NCI-H1694 treated with DMSO at 0.1 percent for 48 hours (cell line): Measurements from ENCODE around the gene SMOC1.

ENCODE experiments used
- DNase-seq: peaks from one replicate; lab custom pipeline; 2025; lab: John Stamatoyannopoulos, UW

SMOC1 gene

DNA sequence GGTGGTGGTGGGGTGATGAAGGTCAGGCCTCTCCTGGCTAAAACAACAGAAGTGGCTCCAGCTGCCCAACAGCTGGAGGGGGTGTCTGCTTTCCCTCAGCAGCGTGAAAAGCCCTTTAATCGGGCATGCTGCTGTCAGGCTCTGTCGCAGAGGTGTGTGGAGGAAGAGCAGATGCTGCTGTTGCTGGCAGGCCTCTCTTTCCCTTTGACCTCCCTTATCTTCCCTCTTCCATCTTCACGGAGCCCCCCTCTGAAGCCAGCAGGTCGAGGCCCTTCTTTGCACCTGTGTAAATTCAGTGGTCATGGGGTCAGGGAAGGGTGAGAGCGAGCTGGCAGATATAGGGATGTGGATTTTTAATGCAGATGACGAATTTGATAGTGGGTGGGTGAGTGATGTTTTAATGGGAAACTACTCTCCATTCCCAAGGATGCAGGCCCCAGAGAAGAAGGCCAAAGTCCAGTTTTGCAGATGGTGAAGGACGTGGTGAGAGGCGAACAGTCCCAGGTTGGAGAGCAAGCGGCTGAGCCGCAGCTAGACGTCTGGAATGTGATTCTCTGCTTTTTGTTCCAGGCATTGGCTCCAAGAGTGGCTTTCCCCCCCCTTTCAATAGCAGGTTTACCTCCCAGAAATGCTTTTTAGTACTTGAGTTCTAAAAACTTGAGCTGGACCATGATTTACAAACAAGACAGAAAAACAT is 64.0 kb downstream of the SMOC1 start:
- DNase-seq: peak; percentile 18

DNA sequence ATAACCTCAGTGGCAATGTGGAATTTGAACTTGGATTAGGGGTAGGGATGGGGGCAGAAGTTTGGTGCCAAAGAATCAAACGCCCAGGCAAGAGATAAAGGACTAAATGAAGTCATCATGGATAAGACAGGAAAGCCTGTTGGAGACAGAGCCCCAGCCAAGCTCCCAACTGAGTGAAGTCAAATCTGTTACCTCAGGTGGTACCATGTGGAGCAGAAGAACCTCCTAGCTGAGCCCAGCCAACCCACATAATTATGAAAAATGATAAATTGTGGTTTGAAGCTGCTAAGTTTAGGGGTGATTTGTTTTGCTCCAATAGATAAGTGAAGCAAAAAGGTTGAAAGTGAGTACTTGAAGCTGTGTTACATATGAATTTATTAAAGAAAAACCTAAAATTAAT is 66.1 kb downstream of the SMOC1 start:
- DNase-seq: no peak

DNA sequence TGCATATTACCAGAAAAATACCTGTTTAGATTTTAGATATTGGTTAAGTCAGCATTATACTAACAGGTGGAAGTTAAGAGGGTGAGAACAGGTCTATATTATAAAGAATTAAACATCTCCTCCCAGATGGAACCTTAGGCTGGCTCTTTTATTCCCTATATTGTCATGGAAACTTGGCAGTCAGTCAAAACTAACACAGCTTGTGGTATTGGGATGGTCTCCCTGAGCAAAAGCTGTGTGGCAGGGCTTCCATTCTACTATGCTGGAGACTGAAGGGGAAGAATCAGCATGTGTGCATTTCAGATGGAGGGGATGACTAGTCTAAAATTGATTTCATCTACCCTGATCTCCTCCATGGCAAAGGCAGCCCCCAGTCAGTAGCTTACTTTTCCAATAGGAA is 66.7 kb downstream of the SMOC1 start:
- peak; percentile 95 for DNase-seq

DNA sequence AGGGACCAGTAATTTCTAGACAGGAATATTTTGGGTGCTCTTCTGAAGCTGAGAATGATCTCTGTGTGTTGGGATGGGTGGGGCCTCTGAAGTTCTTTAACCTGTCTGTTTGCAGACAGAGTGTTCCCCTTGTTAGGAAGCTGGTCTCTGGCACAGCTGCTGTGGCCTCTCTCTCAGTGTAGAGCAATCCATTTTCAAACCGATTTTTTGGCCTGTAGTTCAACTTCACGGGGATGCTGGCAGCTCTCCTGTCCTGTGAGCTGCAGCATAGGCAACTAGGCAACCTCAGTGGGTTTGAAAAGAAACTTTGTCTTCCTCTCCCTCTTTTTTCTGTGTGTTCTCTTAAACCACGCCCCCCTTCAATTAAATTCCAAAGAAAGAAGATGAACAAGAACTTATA is 69.1 kb downstream of the SMOC1 start:
- DNase-seq: no peak

DNA sequence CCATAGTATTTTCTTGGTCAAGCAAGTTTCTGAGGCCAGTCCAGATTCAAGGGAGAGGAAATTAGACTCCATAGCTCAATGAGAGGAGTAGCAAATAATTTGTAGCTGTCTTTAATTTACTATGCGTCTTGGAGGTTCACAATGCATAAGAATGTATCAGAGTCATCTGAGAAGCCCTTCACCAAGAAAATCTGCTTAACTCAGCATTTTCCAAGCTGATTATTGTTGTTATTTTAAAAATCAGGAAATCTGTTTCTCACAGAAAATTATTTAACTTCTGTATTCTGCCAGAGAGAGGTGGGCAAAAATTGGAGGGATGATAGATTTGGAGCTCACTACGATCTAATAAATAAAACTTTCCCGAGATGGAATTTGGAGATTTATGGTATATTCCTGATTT is 72.0 kb downstream of the SMOC1 start:
- no peak for DNase-seq

DNA sequence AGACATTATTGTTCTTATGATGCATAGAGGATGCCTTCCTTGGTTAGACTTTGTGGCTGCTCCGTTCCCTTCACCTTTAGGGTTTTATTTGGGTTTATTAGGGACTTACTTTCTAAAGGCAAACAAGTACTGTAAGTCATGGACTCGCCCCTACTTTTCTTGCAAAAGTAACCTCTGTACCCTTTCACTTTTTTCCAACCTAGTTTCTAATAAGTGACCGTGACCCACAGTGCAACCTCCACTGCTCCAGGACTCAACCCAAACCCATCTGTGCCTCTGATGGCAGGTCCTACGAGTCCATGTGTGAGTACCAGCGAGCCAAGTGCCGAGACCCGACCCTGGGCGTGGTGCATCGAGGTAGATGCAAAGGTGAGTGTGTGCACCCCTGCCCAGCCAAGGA is 72.7 kb downstream of the SMOC1 start:
- DNase-seq: no peak

DNA sequence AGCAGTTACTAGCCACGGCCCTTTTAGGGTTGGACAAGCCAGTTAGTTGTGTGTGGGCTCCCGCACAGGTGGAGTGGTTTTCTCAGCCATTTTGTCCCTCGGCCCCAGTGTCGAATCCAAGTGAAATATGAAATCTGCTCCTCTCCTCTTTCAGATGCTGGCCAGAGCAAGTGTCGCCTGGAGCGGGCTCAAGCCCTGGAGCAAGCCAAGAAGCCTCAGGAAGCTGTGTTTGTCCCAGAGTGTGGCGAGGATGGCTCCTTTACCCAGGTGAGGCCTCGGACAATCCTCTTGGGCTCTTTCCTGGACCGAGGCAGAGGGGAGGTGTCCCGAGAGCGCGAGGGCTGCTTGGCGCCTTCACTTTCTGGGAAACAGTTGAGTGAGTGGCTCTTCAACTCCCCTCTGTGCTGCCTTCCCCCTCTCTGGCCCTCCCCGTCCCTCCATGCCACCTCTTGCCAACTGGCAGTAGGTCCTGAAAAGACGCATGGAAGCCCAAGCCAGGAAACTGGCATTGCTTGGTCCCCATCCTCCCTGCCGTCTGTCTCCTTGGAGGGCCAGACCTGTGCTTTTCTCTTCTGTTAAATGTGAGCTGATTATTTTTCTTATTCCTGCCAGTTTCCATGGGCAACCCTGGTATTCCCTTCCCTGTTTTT is 74.2 kb downstream of the SMOC1 start:
- no peak for DNase-seq

DNA sequence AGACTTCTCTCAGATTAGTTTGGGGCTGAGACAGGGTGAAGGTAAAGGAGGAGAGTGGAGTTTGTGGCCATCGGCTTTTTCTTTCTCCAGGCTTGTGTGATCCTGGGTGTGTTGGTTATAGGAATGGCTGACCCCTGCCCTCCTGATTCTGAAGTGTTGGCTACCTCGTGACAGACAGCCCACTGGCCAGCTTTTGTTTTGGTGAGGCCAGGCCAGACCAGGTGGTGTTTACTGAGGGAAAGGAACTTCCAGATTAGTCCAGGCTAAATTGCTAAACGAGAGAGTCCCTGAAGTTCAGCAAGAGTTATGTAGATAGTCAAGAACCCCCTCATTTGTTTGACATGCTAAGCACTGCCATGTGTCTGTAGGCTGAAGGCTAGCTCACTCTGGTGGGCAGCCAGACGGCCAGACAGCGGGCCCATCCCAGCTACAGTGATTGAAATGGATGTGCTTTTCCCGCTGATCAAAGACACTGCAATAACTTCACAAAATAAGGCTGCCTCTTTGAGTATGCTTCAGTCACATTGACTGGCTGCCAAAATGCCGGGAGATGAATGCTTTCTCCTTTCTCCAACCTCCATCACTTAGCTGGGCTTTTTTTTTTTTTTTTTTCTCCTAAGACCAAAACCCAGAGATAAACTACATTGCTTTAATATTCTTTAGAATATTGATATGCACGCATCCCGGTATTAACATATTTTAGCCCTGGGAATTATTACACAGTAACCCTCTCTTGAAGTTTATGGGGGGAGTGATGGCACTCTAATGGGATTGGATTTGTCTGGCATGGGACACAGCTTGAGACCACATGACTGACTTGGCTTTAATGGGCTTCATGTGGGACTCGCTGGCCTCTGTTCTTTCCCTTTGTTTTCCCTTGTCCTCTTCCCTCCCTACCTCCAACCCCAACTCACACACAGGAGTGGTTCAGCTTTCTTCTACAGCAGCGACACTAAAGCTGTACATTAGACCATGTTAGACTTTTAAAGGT is 76.9 kb downstream of the SMOC1 start:
- DNase-seq: no peak

DNA sequence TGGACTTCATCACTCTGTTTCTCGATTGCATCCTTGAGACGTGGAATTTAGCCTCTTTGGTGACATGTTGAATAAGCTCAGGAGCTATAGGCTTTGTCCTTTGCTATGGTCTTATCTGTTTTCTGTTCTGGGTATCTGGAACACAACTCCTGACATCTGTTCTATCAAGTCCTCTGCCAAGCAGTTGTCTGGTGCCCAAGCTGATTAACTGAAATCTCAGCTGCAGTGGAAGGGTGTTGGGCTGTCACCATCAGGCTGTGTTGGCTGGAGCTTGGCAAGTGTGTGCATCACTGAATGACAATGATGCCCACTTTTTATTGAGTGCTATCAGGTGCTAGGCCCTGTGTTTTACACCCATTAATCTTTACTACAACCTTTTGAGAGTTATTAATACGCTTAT is 77.8 kb downstream of the SMOC1 start:
- peak; percentile 95 for DNase-seq

DNA sequence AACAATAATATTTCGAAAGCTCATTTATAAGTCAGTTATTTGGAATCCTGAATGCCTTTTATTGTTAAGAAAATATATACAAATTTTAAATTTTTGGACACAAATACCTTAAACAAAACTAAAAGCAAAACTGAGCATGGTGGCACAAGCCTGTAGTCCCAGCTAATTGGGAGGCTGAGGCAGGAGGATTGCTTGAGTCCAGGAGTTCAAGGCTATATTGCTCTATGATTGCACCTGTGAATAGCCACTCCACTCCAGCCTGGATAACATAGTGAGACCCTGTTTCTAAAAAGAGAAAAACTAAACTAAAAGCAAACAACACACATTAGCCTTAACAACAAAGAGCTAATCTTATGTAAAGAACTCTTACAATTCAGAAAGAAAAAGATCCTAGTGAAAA is 78.8 kb downstream of the SMOC1 start:
- DNase-seq: no peak

DNA sequence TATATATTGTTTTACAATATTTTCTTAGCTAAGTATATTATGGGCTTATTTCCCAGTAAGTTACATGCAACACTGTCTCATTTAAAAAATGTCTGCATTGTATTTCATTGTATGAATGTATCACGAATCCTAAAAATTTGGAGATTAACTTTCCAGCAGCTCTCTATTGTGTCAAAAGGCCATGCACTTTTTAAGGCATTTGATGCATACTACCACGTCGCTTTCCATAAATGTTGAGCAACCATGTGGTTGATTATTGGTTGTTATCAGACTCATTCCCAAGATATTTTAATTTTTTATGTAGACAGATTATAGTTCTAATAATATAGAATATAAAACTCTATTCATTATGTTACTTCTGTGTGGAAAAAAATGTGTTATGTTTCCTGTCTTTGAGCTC is 79.9 kb downstream of the SMOC1 start:
- no peak for DNase-seq

DNA sequence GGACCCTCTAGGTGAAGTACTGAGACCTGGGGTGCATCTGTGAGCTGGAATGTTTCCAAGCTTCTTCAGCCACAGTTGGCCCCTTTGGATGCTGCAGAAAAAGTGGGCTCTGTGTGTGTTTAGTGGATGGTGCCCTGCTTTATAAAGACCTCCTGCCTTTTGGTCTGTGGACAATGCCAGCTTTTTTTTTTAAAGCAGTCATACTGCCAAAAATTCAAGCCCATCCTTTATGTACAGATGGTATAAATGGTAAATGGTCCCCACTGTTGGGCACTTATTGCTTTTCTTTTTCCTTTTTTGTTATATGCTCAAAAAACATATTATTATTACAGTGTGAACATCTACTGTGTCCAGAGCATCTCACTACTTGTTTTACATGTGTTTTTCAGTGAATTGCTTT is 81.1 kb downstream of the SMOC1 start:
- DNase-seq: peak; percentile 95

DNA sequence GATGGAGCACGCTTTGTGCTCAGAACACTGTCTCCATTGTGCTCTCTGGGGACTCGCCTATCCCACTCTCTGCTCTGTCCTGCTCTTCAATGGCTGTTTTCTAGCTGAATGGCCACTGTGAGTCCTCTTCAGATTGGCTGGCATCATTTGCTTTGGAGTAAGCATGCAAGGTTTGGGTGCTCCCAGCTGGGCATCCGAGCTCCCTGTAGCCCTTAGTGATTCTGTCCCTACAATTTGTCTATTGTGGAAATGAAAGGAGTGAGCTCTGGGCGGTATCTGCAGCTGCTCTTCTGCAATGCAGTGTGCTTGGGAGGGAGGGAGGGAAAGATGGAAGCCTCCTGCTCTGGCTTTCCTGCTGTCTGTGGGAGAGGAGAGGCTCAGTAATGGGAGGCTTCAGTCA is 84.8 kb downstream of the SMOC1 start:
- DNase-seq: no peak

DNA sequence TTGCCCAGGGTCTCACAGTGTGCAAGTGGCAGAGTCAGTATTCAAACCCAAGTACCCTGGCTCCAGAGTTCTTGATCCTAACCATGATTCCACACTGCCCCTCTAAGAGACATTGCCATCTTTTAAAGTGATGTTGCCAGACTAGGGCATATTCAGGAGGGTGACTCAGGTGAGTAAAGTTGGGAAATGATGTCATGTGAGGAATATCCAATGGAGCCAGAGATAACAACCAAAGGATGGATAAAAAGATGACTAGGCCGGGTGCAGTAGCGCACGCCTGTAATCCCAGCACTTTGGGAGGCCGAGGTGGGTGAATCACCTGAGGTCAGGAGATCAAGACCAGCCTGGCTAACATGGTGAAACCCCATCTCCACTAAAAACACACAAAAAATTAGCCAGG is 85.6 kb downstream of the SMOC1 start:
- no peak for DNase-seq

DNA sequence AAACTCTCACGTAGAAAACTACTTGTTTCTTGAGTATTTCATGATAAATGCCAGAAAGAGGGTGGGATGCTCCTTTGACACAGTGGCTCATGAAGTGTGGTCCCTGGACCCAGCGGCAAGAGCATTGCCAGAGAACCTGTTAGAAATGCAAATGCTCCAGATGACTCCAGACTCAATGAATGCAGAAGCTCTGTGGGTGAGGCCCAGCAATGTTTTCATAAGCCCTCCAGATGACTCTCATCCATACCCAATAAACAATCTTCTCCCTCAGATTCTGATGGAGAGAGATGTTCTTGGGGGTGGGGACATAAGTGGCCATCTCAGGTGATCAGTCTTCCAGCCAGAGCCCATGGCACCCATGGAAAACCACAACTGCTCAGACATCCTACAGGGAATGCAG is 88.9 kb downstream of the SMOC1 start:
- peak; percentile 97 for DNase-seq

DNA sequence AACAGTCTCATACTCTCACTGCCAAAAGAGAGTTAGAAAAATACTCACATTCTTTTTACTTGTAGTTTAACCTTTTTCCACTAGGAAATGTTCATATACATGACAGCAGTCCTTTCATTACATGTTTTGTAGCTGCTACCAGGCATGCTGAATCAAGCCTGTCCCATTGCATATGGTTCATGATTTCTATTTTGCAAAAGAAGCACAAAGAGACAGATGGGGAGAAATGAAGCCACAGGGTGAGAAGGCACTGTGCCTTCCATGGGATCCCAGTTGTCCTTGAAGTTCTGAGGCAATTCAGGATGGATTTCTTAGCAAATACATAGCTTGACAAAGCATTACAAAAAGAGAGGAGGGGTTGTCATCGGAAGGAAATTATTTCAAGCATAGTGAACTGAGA is 89.5 kb downstream of the SMOC1 start:
- peak; percentile 97 for DNase-seq

DNA sequence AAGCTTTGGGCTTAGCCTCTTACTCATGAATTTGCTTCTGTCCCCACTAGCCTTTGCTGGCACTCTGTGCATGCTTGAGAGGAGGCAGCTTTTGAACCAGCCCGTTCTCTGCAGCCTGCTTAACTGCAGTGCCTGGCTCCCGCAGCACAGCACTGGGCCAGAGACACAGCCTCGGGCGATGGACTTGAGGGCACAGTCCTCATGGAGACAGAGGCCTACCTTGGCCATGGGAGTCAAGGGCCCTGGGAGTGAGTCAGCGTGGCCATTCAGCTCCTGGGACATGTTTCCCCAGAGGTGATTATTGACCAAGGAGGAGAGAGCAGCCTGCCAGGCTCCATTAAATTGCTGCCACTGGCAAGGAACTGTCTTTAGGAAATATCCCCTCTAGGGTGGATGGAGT is 93.5 kb downstream of the SMOC1 start:
- DNase-seq: no peak

DNA sequence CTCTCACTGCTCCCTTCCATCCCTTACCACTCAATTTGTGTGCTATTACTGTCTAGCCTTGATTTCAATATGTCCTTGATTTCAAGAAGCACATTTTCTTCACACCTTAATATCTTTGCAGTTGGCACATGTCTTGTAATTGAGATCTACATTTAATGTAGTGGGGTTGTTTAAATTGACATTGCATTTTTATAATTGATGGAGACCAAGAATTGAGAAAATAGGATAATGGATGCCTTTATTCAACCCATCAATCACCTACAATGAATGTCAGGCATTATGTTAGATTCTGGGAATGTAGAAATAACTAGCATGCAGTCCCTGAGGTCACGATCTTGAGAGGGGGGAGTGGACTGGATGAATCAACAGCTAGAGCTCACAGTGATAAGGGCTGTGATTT is 94.6 kb downstream of the SMOC1 start:
- no peak for DNase-seq

DNA sequence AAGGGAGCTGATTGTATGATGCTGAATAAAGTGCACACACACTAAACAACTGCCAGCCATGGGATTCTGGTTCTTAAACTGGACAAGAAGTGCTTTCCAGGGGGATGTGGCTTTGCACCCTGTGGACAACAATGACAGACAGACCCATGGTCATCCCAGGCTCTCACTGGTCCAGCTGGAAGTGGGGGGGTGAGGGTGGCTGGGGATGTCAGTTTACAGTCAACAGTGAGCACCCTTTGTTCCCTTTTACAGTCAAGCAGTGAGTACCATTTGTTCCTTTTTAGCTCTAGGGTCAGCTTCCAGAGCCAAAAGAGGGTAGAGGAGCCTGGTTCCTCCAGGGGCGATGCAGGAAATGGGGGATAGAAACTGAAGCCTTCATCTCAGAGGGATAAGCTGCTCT is 100.7 kb downstream of the SMOC1 start:
- DNase-seq: no peak

DNA sequence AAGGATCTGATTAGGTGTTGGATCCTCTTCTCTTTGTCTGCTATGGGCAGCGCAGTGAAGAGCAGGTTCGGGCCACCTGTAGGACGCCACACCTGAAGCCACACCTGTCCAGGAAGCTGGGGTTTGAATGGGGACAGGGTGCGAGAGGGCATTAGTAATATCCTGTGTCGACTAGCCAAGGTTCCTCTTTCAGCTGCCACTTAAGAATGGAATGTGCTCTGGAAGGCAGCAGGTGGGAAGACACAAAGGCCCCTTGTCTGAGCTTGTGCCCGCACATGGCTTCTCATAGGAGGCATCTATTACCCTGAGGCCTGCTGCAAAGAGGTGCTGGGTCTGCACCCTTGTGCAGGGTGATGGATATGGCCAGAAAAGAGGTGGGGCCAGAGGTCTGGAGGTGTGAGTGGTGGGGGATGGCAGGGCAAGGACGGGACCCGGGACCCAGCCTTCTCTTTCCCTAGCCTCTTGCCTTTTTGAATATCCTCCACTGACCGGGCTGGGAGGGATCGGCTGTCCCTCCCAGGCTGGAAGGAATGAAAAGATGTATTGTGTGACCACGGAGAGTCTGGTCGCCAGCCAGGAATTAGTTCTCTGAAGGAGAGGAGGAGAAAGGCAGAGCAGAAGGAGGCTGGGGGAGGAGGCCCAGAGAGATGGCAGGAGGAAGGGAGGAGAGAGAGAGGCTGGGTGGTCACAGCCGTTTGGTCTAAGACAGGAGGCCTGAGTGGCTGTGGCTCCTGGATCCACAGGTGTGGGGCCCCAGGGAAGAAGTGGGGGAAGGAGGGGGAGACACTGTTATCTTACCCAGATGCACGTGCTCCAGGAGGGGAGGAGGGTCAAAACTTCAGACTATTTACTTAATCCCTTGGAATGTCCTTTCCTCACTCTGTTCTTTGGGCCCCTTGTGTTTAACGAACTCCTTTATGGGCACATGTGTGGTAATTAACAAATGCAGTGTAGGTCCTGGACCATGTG is 101.5 kb downstream of the SMOC1 start:
- DNase-seq: no peak

DNA sequence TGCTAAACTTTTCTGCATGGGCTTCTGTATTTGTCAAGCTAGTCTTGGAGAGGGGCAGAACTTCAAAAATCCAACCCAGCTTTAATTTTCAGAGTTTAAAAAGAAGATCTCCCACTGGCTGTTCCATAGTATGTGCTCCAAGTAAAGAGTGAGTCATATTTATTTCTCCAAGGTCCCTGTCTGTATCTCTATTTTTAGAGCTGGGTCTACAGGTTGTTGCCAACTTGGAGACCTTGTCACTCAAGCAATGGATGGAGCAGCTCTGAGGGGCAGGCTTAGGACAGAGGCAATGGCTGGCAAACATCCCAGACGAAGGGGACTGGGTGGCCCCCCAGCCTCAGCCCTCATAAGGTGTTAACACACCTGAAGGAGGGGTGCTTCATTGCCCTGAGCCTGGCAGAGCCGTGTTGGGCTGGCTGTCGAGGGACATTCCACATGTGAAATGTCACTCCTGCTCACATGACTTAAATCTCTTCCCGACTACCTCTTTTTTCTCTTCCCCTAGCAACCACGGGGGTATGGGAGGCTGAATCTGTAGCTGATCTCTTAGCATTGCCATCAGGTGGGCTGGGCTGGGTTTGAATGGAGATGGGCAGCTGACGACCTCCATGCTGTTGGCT is 103.1 kb downstream of the SMOC1 start:
- DNase-seq: no peak
